ENCODE results near the gene STRC.
"Not testable (repeated sequence)": the region's sequence is repeated elsewhere in the genome, so short reads cannot be mapped to it uniquely, and the experiment has no call there.

Gene STRC

GRCh38 chr15:43563793-43564192 is 54.8 kb downstream of the STRC start:
- H3K27ac ChIP-seq (ENCODE audit: low read depth, low read length); H3K27me3 ChIP-seq (ENCODE audit: control insufficient read depth in 1 of 2, insufficient read depth in 2 of 2, low read length in 2 of 2); H3K9me3 ChIP-seq (ENCODE audit: control insufficient read depth in 1 of 2, low read length in 2 of 2); H3K4me3 ChIP-seq (ENCODE audit: low read depth in 1 of 2, low read length in 2 of 2); H3K36me3 ChIP-seq (ENCODE audit: control insufficient read depth in 1 of 2, insufficient read depth in 2 of 2, low read length in 2 of 2); H3K4me1 ChIP-seq (ENCODE audit: control insufficient read depth in 1 of 2, insufficient read depth in 2 of 2, low read length in 2 of 2); H3K9ac ChIP-seq (ENCODE audit: low read depth in 1 of 2, low read length in 2 of 2): not testable (repeated sequence)

- H3K4me3 ChIP-seq (ENCODE audit: low read depth in 1 of 2, low read length in 2 of 2); H3K4me1 ChIP-seq (ENCODE audit: control insufficient read depth in 1 of 2, insufficient read depth in 2 of 2, low read length in 2 of 2); H3K9ac ChIP-seq (ENCODE audit: low read depth in 1 of 2, low read length in 2 of 2); H3K36me3 ChIP-seq (ENCODE audit: control insufficient read depth in 1 of 2, insufficient read depth in 2 of 2, low read length in 2 of 2); H3K9me3 ChIP-seq (ENCODE audit: control insufficient read depth in 1 of 2, low read length in 2 of 2); H3K27ac ChIP-seq (ENCODE audit: low read depth, low read length); H3K27me3 ChIP-seq (ENCODE audit: control insufficient read depth in 1 of 2, insufficient read depth in 2 of 2, low read length in 2 of 2): not testable (repeated sequence)
These were observed 55.8 kb downstream of the STRC start for GRCh38 chr15:43562753-43563152.

GRCh38 chr15:43552986-43553385 is 65.6 kb downstream of the STRC start:
- no peaks in the 10 kb centered on the region for H3K4me1 ChIP-seq (ENCODE audit: control insufficient read depth in 1 of 2, insufficient read depth in 2 of 2, low read length in 2 of 2)
- H3K27me3 ChIP-seq (ENCODE audit: control insufficient read depth in 1 of 2, insufficient read depth in 2 of 2, low read length in 2 of 2): no peaks in the 10 kb centered on the region
- H3K9me3 ChIP-seq (ENCODE audit: control insufficient read depth in 1 of 2, low read length in 2 of 2): no peaks in the 10 kb centered on the region
- H3K27ac ChIP-seq (ENCODE audit: low read depth, low read length): no peak overlapping the region
- no peak overlapping the region for H3K4me3 ChIP-seq (ENCODE audit: low read depth in 1 of 2, low read length in 2 of 2)
- peaks cover 0 to 4% of the 10 kb centered on the region in 2 donors for H3K36me3 ChIP-seq (ENCODE audit: control insufficient read depth in 1 of 2, insufficient read depth in 2 of 2, low read length in 2 of 2)
- H3K9ac ChIP-seq (ENCODE audit: low read depth in 1 of 2, low read length in 2 of 2): no peak overlapping the region

- no peak overlapping the region for H3K4me3 ChIP-seq (ENCODE audit: low read depth in 1 of 2, low read length in 2 of 2)
- no peaks in the 10 kb centered on the region for H3K27me3 ChIP-seq (ENCODE audit: control insufficient read depth in 1 of 2, insufficient read depth in 2 of 2, low read length in 2 of 2)
- no peaks in the 10 kb centered on the region for H3K9me3 ChIP-seq (ENCODE audit: control insufficient read depth in 1 of 2, low read length in 2 of 2)
- no peak overlapping the region for H3K27ac ChIP-seq (ENCODE audit: low read depth, low read length)
- H3K36me3 ChIP-seq (ENCODE audit: control insufficient read depth in 1 of 2, insufficient read depth in 2 of 2, low read length in 2 of 2): peaks cover 0 to 5% of the 10 kb centered on the region in 2 donors
- no peaks in the 10 kb centered on the region for H3K4me1 ChIP-seq (ENCODE audit: control insufficient read depth in 1 of 2, insufficient read depth in 2 of 2, low read length in 2 of 2)
- no peak overlapping the region for H3K9ac ChIP-seq (ENCODE audit: low read depth in 1 of 2, low read length in 2 of 2)
These were observed 66.3 kb downstream of the STRC start for GRCh38 chr15:43552256-43552655.

- Histone ChIP-seq H3K4me3 (ENCODE audit: low read depth in 1 of 2, low read length in 2 of 2) (no peak overlapping the region), H3K27me3 (ENCODE audit: control insufficient read depth in 1 of 2, insufficient read depth in 2 of 2, low read length in 2 of 2) (no peaks in the 10 kb centered on the region), H3K9ac (ENCODE audit: low read depth in 1 of 2, low read length in 2 of 2) (no peak overlapping the region), H3K27ac (ENCODE audit: low read depth, low read length) (no peak overlapping the region), H3K9me3 (ENCODE audit: control insufficient read depth in 1 of 2, low read length in 2 of 2) (no peaks in the 10 kb centered on the region), H3K36me3 (ENCODE audit: control insufficient read depth in 1 of 2, insufficient read depth in 2 of 2, low read length in 2 of 2) (peaks cover 0 to 8% of the 10 kb centered on the region in 2 donors), H3K4me1 (ENCODE audit: control insufficient read depth in 1 of 2, insufficient read depth in 2 of 2, low read length in 2 of 2) (no peaks in the 10 kb centered on the region)
These were observed 67.9 kb downstream of the STRC start for GRCh38 chr15:43550527-43551363.
